ENCODE measurements around the gene AGBL2.

The AGBL2 gene

DNA sequence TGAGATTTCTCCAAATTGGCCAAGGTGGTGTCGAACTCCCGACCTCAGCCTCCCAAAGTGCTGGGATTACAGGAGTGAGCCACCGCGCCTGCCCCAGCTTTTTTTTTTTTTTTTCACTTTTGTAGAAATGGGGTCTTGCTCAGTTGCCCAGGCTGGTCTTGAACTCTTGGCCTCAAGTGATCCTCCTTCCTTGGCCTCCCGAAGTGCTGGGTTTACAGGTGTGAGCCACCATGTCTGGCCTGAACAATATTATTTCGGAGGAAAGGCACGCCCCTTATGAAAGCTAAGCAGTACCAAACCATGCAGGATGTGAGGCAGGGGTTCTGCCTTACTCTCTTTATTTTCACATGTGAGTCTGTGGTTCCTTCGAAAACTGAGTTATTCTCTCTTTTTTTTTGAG is 88.9 kb downstream of the AGBL2 start:
- DNase-seq (ENCODE audit: low spot score) = no peak

DNA sequence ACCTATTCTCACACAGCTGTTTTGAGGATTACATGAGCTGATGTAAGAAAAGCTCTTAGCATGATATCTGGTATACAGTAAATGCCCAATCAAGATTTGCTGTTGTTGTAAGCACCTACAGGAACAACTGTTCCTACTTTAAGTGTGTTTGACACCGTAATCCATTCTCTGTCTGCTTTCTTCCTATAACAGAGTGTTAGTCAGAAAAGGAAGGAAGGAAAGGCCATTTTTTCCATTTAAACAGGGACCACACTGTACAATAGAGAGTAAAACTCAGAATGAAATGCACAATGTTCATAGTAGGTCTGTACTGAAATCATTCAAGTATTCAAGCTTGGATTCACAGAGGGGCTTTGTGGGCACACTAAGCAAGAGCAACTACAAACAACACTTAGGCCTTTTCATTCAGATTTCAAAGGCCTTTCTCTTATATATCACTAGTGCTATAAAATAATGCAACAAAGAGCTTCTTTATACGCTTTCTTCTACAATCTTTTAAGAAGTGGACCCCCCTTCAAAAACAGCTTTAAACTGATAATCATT is 94.3 kb downstream of the AGBL2 start:
- DNase-seq (ENCODE audit: low spot score) = no peak

DNA sequence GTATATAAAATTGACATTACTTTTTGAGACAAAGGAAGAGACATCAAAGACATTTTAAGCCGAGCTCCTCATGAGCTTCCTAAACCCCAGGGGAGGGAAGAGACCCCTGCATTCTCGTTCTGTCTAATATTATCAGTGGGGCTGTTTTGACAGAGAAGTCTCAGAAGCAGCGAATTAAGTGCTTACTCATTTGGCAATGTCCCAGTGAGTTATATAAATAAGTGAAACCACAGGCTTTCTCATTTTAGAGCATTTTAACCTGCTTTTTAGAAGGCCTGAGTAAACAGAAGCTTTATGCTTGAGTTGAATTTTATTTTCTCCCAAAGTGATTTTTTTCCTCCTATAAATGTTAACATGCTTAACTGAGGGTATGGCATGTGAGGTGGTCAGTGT is 97.8 kb downstream of the AGBL2 start:
- no peak for DNase-seq (ENCODE audit: low spot score)

DNA sequence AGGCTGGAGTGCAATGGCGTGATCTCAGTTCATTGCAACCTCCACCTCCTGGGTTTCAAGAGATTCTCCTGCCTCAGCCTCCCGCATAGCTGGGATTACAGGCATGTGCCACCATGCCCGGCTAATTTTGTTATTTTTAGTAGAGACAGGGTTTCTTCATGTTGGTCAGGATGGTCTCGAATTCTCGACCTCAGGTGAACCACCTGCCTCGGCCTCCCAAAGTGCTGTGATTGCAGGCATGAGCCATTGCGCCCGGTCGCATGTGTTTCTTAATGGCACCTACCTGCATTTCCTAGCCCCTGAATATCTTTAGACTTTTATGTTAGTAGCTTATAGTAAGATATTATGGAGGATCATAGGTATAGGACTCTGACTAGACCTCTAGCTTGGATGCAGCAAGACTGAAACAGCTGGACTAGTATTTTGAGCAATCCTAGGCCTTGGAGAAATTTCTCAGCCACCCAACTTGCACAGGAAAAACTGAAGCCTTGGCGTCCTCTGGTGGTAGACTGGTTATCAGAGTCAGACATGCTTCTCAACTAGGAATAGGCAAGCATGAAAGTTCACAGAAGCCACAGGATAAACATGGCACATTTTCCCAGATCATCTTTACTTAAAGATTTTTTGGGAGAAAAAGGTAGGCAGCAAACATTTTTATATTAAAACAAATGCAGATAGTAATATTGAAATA is 98.3 kb downstream of the AGBL2 start:
- DNase-seq (ENCODE audit: low spot score) = peak; percentile 79

DNA sequence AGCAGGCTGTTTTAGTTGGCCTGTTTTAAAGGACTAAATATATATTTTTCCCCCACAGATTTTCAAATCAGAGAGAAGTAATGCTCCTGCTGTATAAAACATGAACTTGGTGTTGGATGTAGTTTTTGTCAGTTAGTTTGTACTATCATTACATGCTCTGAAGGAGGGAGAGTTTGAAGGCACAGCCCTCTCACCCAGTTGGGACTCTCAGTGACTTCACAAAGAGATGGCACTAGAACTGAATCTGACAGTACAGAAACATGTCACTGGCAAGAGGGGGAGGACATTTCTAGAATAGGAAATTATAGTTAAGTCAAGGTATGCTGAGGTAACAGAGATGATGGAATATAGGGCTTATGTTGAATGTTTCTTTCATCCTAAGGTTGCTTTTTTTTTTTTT is 99.9 kb downstream of the AGBL2 start:
- DNase-seq (ENCODE audit: low spot score) = no peak

DNA sequence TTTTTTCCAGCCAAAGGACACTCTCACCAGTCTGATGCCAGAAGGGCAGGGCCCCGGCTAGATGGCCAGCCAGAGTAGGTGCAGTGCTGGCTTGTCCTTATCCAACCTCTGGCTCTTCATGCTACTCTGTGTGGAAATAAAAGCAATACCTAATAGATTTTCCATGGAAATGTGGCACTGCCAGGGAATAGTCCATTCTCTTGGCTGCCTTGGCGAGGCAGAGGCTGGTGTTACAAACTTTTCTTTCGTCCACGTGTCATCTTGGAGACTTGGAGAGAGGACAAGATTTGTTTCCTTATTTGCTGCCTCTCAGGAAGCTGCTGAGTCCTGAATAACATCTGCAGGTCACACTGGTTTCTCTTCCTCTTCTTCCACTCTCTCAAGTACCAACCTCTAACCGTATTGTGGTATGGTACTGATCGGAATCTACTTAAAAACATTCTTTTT is 103.8 kb downstream of the AGBL2 start:
- no peak for DNase-seq (ENCODE audit: low spot score)

DNA sequence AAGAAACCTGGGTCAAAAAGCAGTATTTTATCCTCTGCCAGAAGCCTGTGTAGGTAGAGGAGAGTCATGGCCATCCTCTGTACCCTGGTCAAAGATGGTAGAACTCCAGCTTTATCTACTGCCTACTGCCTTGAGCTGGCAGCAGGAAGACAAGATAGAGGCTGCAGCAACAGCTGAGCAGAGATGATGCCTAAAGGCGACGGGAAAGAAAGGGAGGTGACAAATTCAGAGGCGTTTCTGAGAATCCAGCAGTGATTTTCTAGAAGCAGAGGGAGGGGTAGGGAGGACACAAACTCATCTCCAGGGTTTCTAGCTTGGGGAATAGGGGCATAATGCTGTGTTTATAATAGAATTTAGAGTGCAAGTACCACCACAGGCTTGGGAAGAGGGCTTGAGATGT is 105.5 kb downstream of the AGBL2 start:
- no peak for DNase-seq (ENCODE audit: low spot score)
